ENCODE measurements around the gene SLC38A2.
"Not testable (repeated sequence)": the region's sequence is repeated elsewhere in the genome, so short reads cannot be mapped to it uniquely, and the experiment has no call there.

SLC38A2 gene

DNA sequence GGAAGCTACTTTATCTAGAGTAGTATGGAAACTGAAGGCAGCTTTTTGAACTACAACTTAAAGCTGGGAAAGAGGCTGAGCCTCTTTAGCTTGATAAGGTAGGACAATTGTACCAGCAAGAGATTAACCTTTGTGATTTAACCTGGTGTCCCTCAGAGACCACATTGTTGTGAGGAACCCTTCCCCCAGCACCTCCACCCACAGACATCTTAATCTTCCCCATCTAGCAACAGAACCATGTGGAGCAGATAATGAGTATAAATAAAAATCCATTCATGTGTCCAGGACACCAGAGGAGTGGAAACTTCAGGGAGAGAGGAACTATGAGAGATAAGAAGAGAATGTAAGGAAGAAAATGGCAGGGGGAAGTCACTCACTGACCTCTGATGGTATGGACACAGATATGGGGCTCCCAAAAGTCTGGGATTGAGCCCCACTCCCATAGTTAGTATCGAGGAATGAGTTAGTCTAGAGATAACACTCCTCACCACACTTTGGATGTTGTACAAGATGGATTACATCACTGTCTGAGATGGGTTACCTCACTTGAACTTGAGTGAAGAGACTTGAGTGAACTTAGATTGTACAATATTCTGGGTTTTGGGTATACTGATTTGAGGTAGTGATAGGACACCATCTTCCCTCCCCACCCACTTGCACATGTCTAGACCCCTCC, 33.9 kb upstream of the SLC38A2 start:
- Histone ChIP-seq H3K79me2 (ENCODE audit: control insufficient read depth, insufficient read depth, low read length, unreplicated experiment) (no peaks in the 10 kb centered on the region), H3K4me3 (ENCODE audit: low read depth, low read length) (no peak overlapping the region), H3K4me1 (ENCODE audit: control insufficient read depth, insufficient read depth, low read length, unreplicated experiment) (peaks cover 43% of the 10 kb centered on the region), H3K36me3 (ENCODE audit: insufficient read depth, low read length) (no peaks in the 10 kb centered on the region), H3K27me3 (ENCODE audit: insufficient read depth, low read length) (no peaks in the 10 kb centered on the region), H2AFZ (ENCODE audit: low read length, unreplicated experiment) (no peak overlapping the region), H3K27ac (ENCODE audit: low read depth, low read length) (no peak overlapping the region)

DNA sequence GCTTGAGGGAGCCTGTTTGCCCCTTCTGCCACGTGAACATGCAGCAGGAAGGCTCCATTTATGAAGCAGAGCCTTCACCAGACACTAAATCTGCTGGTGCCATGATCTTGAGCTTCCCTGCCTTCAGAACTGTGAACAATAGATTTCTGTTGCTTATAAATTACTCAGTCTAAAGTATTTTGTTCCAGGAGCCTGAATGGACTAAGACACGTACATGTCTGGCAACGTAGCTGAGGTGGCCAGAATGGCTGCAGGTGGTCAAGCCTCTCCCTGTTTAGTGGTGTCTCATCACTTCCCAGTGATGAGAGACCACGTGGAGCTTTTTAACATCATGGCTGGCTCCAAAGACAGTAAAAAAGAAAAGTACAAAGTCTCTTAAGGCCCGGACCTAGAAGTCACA, 32.2 kb upstream of the SLC38A2 start:
- Histone ChIP-seq H3K36me3 (ENCODE audit: insufficient read depth, low read length) (no peaks in the 10 kb centered on the region), H2AFZ (ENCODE audit: low read length, unreplicated experiment) (no peak overlapping the region), H3K27me3 (ENCODE audit: insufficient read depth, low read length) (no peaks in the 10 kb centered on the region), H3K4me1 (ENCODE audit: control insufficient read depth, insufficient read depth, low read length, unreplicated experiment) (peaks cover 54% of the 10 kb centered on the region), H3K4me3 (ENCODE audit: low read depth, low read length) (no peak overlapping the region; the same call in 1 of the 2 replicates), H3K79me2 (ENCODE audit: control insufficient read depth, insufficient read depth, low read length, unreplicated experiment) (no peaks in the 10 kb centered on the region), H3K27ac (ENCODE audit: low read depth, low read length) (peak overlapping the region; percentile 89)

DNA sequence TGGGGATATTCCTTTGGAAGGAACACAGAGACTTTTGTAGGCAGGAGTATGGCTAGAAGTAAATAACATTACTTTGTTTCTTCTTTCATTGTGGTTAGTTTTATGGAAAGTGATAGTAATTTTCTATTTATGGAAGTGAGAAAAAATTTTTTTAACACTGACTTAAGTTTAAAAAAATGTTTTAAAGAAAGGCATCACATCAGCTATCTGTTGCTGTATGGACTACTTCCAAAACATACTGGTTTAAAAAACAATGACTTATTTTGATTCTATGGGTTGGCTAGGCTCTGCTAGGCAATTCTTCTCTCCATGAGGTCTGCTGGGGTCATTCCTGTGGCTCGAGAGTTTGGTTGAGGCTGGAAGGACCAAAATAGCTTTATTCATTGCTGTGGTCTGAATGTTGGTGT, 31.7 kb upstream of the SLC38A2 start:
- H3K27ac ChIP-seq (ENCODE audit: low read depth, low read length): peak overlapping the region; percentile 89

DNA sequence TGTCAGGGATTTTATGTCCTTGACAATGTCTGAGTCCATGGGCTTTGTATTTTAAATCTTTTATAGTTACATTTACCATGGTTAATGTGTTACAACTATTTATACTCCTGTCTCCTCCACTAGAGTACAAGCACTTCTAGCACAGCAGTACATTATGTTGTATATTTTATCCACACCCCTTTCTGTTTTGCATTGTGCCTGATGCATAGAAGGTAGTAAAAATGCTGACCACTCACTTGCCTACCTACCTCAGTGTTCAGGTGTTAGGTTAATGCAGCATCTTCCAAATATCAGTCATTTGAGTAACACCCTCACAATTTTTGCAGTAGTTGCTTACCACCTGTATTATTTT, 31.1 kb upstream of the SLC38A2 start:
- peak overlapping the region; percentile 89 for H3K27ac ChIP-seq (ENCODE audit: low read depth, low read length)
- H3K4me1 ChIP-seq (ENCODE audit: control insufficient read depth, insufficient read depth, low read length, unreplicated experiment): peaks cover 54% of the 10 kb centered on the region
- no peak overlapping the region for H3K4me3 ChIP-seq (ENCODE audit: low read depth, low read length)
- H2AFZ ChIP-seq (ENCODE audit: low read length, unreplicated experiment): no peak overlapping the region
- no peaks in the 10 kb centered on the region for H3K27me3 ChIP-seq (ENCODE audit: insufficient read depth, low read length)
- H3K36me3 ChIP-seq (ENCODE audit: insufficient read depth, low read length): no peaks in the 10 kb centered on the region
- no peaks in the 10 kb centered on the region for H3K79me2 ChIP-seq (ENCODE audit: control insufficient read depth, insufficient read depth, low read length, unreplicated experiment)

More for the DNA sequence above, 31.7 kb upstream of the SLC38A2 start:
- Histone ChIP-seq H2AFZ (ENCODE audit: low read length, unreplicated experiment) (no peak overlapping the region), H3K27me3 (ENCODE audit: insufficient read depth, low read length) (no peaks in the 10 kb centered on the region), H3K36me3 (ENCODE audit: insufficient read depth, low read length) (no peaks in the 10 kb centered on the region), H3K79me2 (ENCODE audit: control insufficient read depth, insufficient read depth, low read length, unreplicated experiment) (no peaks in the 10 kb centered on the region), H3K4me1 (ENCODE audit: control insufficient read depth, insufficient read depth, low read length, unreplicated experiment) (peaks cover 54% of the 10 kb centered on the region), H3K4me3 (ENCODE audit: low read depth, low read length) (no peak overlapping the region)

DNA sequence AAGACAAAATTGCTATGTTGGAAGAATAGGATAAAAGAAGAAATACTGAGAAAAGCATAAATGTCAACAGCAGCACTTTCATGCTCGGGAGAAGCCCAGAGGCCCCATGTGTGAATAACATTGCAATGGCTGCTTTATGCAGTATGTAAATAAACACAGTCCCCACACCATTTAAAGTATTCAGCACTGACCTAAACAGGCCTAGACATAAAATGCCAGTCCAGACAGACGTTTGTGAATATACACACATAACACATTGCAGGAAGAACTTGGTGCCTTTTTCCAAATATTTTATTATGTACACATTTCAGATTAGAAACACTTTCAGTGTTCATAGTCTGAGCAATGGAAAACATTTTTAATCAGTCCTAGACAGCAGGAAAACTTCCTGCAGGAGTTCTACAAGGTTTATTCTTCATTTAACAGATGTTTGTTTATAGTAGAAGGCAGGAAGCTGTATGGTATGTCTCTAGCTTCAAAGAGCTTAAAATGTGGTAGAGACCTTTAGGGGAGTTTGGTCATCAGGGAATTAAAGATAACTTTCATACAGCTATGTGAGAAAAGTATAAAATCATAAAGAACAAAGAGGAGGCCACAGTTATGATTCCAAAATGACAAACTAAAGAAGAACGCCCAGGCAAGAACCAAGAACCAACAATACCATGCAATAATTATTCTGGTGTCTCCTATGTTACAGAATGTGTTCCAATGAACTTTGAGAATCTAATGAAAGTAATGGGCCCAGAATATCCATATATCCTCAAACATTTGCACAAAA, 30.6 kb upstream of the SLC38A2 start:
- H3K27me3 ChIP-seq (ENCODE audit: insufficient read depth, low read length): no peaks in the 10 kb centered on the region
- no peaks in the 10 kb centered on the region for H3K36me3 ChIP-seq (ENCODE audit: insufficient read depth, low read length)
- peaks cover 54% of the 10 kb centered on the region for H3K4me1 ChIP-seq (ENCODE audit: control insufficient read depth, insufficient read depth, low read length, unreplicated experiment)
- H3K27ac ChIP-seq (ENCODE audit: low read depth, low read length): peak overlapping the region; percentile 89
- no peaks in the 10 kb centered on the region for H3K79me2 ChIP-seq (ENCODE audit: control insufficient read depth, insufficient read depth, low read length, unreplicated experiment)
- no peak overlapping the region for H2AFZ ChIP-seq (ENCODE audit: low read length, unreplicated experiment)
- peak overlapping the region; percentile 37 for H3K4me3 ChIP-seq (ENCODE audit: low read depth, low read length)

DNA sequence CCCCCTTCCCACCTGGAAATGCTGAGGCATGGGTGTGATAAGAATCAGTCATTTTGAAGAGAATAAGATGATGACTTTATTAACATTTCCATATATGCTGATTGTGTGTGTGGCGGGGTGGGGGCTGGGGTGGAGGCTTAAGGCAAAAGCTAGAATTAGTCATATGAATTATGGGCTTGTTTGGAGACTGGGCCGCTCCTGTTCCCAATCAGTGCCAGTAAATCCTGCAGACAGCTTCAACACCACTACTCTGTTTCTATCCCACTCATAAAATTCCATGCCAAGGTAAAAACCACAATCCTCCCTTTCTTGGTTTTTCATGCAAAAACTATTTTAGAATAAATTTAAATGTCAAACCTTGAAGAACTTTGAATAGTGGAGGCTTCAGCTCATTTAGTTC, 29.9 kb upstream of the SLC38A2 start:
- Histone ChIP-seq H2AFZ (ENCODE audit: low read length, unreplicated experiment) (no peak overlapping the region), H3K27ac (ENCODE audit: low read depth, low read length) (peak overlapping the region; percentile 89), H3K36me3 (ENCODE audit: insufficient read depth, low read length) (no peaks in the 10 kb centered on the region), H3K27me3 (ENCODE audit: insufficient read depth, low read length) (no peaks in the 10 kb centered on the region), H3K79me2 (ENCODE audit: control insufficient read depth, insufficient read depth, low read length, unreplicated experiment) (no peaks in the 10 kb centered on the region), H3K4me3 (ENCODE audit: low read depth, low read length) (peak overlapping the region; percentile 37), H3K4me1 (ENCODE audit: control insufficient read depth, insufficient read depth, low read length, unreplicated experiment) (peaks cover 54% of the 10 kb centered on the region)

DNA sequence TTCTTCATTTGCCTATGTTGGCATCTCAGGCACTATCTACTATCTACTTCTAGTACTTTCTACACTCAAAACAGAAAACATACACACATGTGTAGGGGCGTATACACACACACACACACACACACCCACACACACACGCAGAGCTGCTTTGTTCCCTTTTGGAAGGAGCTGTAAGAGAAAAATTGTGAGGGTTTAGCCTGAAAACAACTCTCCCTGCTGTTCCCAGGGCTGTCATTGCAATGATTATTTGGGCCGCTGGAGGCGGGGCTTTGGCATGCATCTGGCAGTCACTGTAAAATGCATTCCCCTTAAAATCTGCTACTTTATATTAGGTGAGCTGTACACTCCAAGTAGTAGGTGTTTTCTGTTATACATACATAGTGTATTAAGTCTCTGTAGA, 29.1 kb upstream of the SLC38A2 start:
- peaks cover 52% of the 10 kb centered on the region for H3K4me1 ChIP-seq (ENCODE audit: control insufficient read depth, insufficient read depth, low read length, unreplicated experiment)
- H3K36me3 ChIP-seq (ENCODE audit: insufficient read depth, low read length): no peaks in the 10 kb centered on the region
- no peaks in the 10 kb centered on the region for H3K79me2 ChIP-seq (ENCODE audit: control insufficient read depth, insufficient read depth, low read length, unreplicated experiment)
- H3K27me3 ChIP-seq (ENCODE audit: insufficient read depth, low read length): no peaks in the 10 kb centered on the region
- peak overlapping the region; percentile 89 for H3K27ac ChIP-seq (ENCODE audit: low read depth, low read length)
- no peak overlapping the region for H2AFZ ChIP-seq (ENCODE audit: low read length, unreplicated experiment)
- no peak overlapping the region for H3K4me3 ChIP-seq (ENCODE audit: low read depth, low read length)

DNA sequence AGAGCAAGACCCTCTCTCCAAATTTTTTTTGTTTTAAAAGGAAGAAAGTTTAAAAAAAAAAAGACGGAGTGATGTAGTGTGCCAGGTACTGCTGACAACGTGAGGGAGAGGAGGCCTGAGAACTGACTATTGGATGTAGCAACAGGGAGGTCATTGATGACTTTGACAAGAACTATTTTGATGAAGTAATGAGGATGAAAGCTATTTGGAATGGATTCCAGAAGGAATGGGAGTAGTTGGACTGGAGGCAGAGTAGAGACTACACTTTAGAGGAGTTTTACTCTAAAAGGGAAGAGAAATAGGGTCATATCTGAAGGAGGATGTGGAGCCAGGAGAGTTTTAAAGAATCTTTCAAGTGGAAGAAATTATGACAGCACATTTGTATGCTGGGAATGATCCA, 27.8 kb upstream of the SLC38A2 start:
- H3K27ac ChIP-seq (ENCODE audit: low read depth, low read length): peak overlapping the region; percentile 89
- H3K4me1 ChIP-seq (ENCODE audit: control insufficient read depth, insufficient read depth, low read length, unreplicated experiment): peaks cover 47% of the 10 kb centered on the region
- no peak overlapping the region for H2AFZ ChIP-seq (ENCODE audit: low read length, unreplicated experiment)
- no peaks in the 10 kb centered on the region for H3K27me3 ChIP-seq (ENCODE audit: insufficient read depth, low read length)
- H3K79me2 ChIP-seq (ENCODE audit: control insufficient read depth, insufficient read depth, low read length, unreplicated experiment): no peaks in the 10 kb centered on the region
- H3K4me3 ChIP-seq (ENCODE audit: low read depth, low read length): no peak overlapping the region
- H3K36me3 ChIP-seq (ENCODE audit: insufficient read depth, low read length): no peaks in the 10 kb centered on the region

DNA sequence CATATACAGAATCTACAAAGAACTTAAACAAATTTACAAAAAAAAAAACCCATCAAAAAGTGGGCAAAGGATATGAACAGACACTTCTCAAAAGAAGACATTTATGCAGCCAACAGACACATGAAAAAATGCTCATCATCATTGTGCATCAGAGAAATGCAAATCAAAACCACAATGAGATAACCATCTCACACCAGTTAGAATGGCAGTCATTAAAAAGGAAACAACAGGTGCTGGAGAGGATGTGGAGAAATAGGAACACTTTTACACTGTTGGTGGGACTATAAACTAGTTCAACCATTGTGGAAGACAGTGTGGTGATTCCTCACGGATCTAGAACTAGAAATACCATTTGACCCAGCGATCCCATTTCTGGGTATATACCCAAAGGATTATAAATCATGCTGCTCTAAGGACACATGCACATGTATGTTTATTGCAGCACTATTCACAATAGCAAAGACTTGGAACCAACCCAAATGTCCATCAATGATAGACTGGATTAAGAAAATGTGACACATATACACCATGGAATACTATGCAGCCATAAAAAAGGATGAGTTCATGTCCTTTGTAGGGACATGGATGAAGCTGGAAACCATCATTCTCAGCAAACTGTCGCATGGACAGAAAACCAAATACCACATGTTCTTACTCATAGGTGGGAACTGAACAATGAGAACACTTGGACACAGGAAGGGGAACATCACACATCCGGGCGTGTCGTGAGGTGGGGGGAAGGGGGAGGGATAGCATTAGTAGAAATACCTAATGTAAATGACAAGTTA, 27.1 kb upstream of the SLC38A2 start:
- not testable (repeated sequence) for H3K79me2 ChIP-seq (ENCODE audit: control insufficient read depth, insufficient read depth, low read length, unreplicated experiment); H3K4me3 ChIP-seq (ENCODE audit: low read depth, low read length); H2AFZ ChIP-seq (ENCODE audit: low read length, unreplicated experiment); H3K27me3 ChIP-seq (ENCODE audit: insufficient read depth, low read length); H3K36me3 ChIP-seq (ENCODE audit: insufficient read depth, low read length)
- Histone ChIP-seq H3K27ac (ENCODE audit: low read depth, low read length) (0 out of 2 replicates have a peak overlapping the region, but pooled peaks have one; percentile 7), H3K4me1 (ENCODE audit: control insufficient read depth, insufficient read depth, low read length, unreplicated experiment) (peaks cover 42% of the 10 kb centered on the region)

DNA sequence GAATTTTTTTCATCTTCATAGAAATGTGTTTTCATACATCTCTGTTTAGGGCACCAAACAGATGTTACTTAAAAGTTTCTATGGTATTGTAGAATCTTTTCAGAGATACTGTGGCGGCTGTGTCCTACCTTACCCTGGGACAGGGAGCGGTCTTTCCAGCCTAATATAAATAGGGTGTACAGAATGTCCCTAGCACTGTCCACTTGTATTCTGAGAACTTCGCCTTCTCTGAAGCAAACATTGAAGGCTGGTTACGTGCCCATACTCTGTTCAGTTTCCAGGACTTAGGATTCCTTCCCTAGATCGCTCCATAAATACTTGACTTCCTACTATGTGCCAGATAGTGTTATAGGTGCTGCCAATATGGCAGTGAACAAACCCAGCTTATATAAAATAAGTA, 24.3 kb upstream of the SLC38A2 start:
- Histone ChIP-seq H3K4me3 (ENCODE audit: low read depth, low read length) (no peak overlapping the region), H2AFZ (ENCODE audit: low read length, unreplicated experiment) (no peak overlapping the region), H3K79me2 (ENCODE audit: control insufficient read depth, insufficient read depth, low read length, unreplicated experiment) (no peaks in the 10 kb centered on the region)

More for the DNA sequence above, 24.3 kb upstream of the SLC38A2 start:
- Histone ChIP-seq H3K4me1 (ENCODE audit: control insufficient read depth, insufficient read depth, low read length, unreplicated experiment) (peaks cover 27% of the 10 kb centered on the region), H3K36me3 (ENCODE audit: insufficient read depth, low read length) (0 out of 2 replicates have a peak, but pooled peaks cover 4% of the 10 kb centered on the region), H3K27ac (ENCODE audit: low read depth, low read length) (no peak overlapping the region), H3K27me3 (ENCODE audit: insufficient read depth, low read length) (no peaks in the 10 kb centered on the region)
